ENCODE measurements around the gene NPPA. TPM values are rescaled to one million over a fixed set of nuclear protein-coding genes. Genes with fewer than 3 reads are reported as not detected.

The NPPA gene
- total RNA-seq, 3 donors from 2014 or later = 0.35 to 2.0 TPM; not detected in 1

- intact Hi-C loops (cut with DNase I, micrococcal nuclease) = no loop called here
- TF ChIP-seq CTCF (IDR thresholded peaks at IDR 0.05) = no peak
- no peak for DNase-seq
- no peak for ATAC-seq
- Histone ChIP-seq H3K4me1 (ENCODE audit: low read depth) (no peaks in the 10 kb centered on the region), H3K36me3 (ENCODE audit: low read depth) (no peaks in the 10 kb centered on the region), H3K9me3 (no peaks in the 10 kb centered on the region), H3K4me3 (no peak overlapping the region)
Observed at GRCh38 chr1:11873395-11874257, 26.0 kb upstream of the NPPA start.

- Histone ChIP-seq H3K36me3 (ENCODE audit: low read depth) (no peaks in the 10 kb centered on the region), H3K9me3 (no peaks in the 10 kb centered on the region), H3K4me1 (ENCODE audit: low read depth) (no peaks in the 10 kb centered on the region), H3K4me3 (no peak overlapping the region)
- ATAC-seq = no peak
- TF ChIP-seq CTCF (IDR thresholded peaks at IDR 0.05) = no peak
- intact Hi-C loops (cut with DNase I, micrococcal nuclease) = no loop called here
- no peak for DNase-seq
Observed at GRCh38 chr1:11872545-11872944, 25.0 kb upstream of the NPPA start.

- TF ChIP-seq CTCF (IDR thresholded peaks at IDR 0.05) = no peak
- ATAC-seq (no peak), DNase-seq (no peak)
- H3K36me3 ChIP-seq (ENCODE audit: low read depth) = no peaks in the 10 kb centered on the region
- intact Hi-C loops (cut with DNase I, micrococcal nuclease) = no loop called here
- H3K4me1 ChIP-seq (ENCODE audit: low read depth) = no peaks in the 10 kb centered on the region
- no peak overlapping the region for H3K4me3 ChIP-seq
- no peaks in the 10 kb centered on the region for H3K9me3 ChIP-seq
Observed at GRCh38 chr1:11869650-11870207, 22.1 kb upstream of the NPPA start.

DNA sequence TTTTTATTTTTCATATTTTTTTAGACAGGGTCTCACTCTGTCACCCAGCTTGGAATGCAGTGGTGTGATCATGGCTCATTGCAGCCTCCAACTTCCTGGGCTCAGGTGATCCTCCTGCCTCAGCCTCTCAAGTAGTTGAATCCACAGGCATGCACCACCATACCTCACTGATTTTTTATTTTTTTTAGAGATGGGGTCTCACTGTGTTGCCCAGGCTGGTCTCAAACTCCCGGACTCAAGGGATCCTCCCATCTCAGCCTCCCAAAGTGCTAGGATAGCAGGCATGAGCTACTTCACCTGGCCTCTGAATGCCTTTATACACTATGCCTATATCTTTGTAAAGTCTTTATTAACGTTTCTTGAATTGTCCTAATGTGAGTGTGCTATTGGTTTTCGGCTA, 21.5 kb upstream of the NPPA start:
- Histone ChIP-seq H3K4me1 (ENCODE audit: low read depth) (no peaks in the 10 kb centered on the region), H3K9me3 (no peaks in the 10 kb centered on the region), H3K36me3 (ENCODE audit: low read depth) (no peaks in the 10 kb centered on the region), H3K4me3 (no peak overlapping the region)
- TF ChIP-seq CTCF (IDR thresholded peaks at IDR 0.05) = no peak
- no peak for ATAC-seq
- intact Hi-C loops (cut with DNase I, micrococcal nuclease) = no loop called here
- DNase-seq = no peak

DNA sequence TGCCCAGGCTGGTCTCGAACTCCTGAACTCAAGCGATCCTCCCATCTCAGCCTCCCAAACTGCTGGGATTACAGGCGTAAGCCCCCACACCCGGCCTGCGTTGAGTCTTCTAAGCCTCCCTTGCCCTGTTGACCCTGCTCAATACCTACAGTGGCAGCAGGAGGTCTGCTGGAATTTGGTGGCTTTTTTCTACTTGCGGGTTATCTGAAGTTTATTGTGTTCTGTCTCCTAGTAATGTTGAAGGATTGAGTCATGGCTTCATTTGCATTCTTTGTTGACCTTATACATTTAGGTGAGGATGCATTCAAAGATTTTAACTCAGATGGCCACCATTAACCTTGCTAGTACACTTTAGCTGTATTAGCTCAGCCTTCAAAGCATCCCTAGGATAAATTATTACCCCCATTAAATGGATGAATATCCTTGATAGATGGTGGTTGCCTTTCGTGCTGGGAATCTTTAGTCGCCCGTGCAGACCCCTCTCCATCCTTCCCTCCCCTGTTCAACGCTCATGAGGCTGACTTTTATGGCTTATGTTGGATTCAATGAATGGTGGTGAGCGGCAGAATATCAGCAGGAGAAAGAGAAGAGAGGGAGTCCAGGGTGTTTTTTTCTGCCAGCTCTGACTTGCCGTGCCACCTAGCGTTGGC, 20.9 kb upstream of the NPPA start:
- Histone ChIP-seq H3K9me3 (no peaks in the 10 kb centered on the region), H3K36me3 (ENCODE audit: low read depth) (no peaks in the 10 kb centered on the region), H3K4me1 (ENCODE audit: low read depth) (no peaks in the 10 kb centered on the region), H3K4me3 (no peak overlapping the region)
- intact Hi-C loops (cut with DNase I, micrococcal nuclease) = no loop called here
- DNase-seq (no peak), ATAC-seq (no peak)
- no peak for TF ChIP-seq CTCF (IDR thresholded peaks at IDR 0.05)
